IMR-90 (cell line): ENCODE results near the gene IL24. TPM values are rescaled to one million over a fixed set of nuclear protein-coding genes. Genes with fewer than 3 reads are reported as not detected.

Experiments used
- ATAC-seq: fragments of 200-7000 bp; cut with Tn5 transposase; 2 replicates; pipeline ENCODE4 v1.9.1; 2020; ENCODE audit warnings: low read depth, mild to moderate bottlenecking, moderate library complexity
- BruUV-seq: library from RNA; stranded (reverse); fragments of 400-500 nt; replicated peaks from 2 replicates; lab custom pipeline; 2021; lab: Mats Ljungman, UMichigan
- CTCF ChIA-PET: fragments of 300-600 bp; formaldehyde crosslinking; extraction: SDS; loops from one replicate; lab custom pipeline; 2021; ENCODE audit warnings: antibody characterized with exemption; lab: Yijun Ruan, JAX
- POLR2A ChIA-PET: fragments of 300-600 bp; sonication (Branson Sonifier 250); formaldehyde crosslinking; loops from one replicate; lab custom pipeline; 2022; ENCODE audit warnings: antibody characterized with exemption; ENCODE audit not compliant: unreplicated experiment; lab: Charles Lee
- DNase-seq: peaks from one replicate; pipeline ENCODE4 v3.0.0; 2013
- H2AFZ ChIP-seq: replicated peaks from 2 replicates; pipeline ENCODE3; 2013; ENCODE audit warnings: low read length, mild to moderate bottlenecking; ENCODE audit not compliant: poor library complexity
- H2AK5ac ChIP-seq: 2 replicates; pipeline ENCODE4 v1.6.1; 2013; ENCODE audit warnings: low read depth, low read length, inconsistent platforms
- H2AK9ac ChIP-seq: replicated peaks from 2 replicates; pipeline ENCODE3; 2013; ENCODE audit warnings: mild to moderate bottlenecking, low read depth, low read length, moderate library complexity; ENCODE audit not compliant: poor library complexity
- H2BK120ac ChIP-seq: 2 replicates; pipeline ENCODE4 v1.6.1; 2013; ENCODE audit warnings: low read depth, low read length, inconsistent platforms
- H2BK15ac ChIP-seq: 3 replicates; pipeline ENCODE4 v1.6.1; 2013; ENCODE audit warnings: low read depth, low read length, inconsistent platforms
- H2BK20ac ChIP-seq: 2 replicates; pipeline ENCODE4 v1.6.1; 2013; ENCODE audit warnings: low read depth, mild to moderate bottlenecking, inconsistent platforms, low read length, moderate library complexity
- H2BK5ac ChIP-seq: 2 replicates; pipeline ENCODE4 v1.6.1; 2013; ENCODE audit warnings: mild to moderate bottlenecking, low read depth, low read length, inconsistent platforms; ENCODE audit not compliant: poor library complexity, severe bottlenecking
- H3K14ac ChIP-seq: replicated peaks from 2 replicates; pipeline ENCODE4 v1.6.1; 2013; ENCODE audit warnings: low read depth, low read length, inconsistent platforms
- H3K18ac ChIP-seq: 2 replicates; pipeline ENCODE4 v1.6.1; 2013; ENCODE audit warnings: low read depth, low read length, control low read depth
- H3K23ac ChIP-seq: 2 replicates; pipeline ENCODE4 v1.6.1; 2013; ENCODE audit warnings: low read depth, low read length, inconsistent platforms
- H3K27ac ChIP-seq: 2 replicates; pipeline ENCODE4 v1.5.1; 2013; ENCODE audit warnings: mild to moderate bottlenecking, control low read depth, low read length; ENCODE audit not compliant: insufficient read depth
- H3K27me3 ChIP-seq: 2 replicates; pipeline ENCODE4 v1.6.1; 2013; ENCODE audit warnings: low read length; ENCODE audit not compliant: control insufficient read depth, insufficient read depth
- H3K36me3 ChIP-seq: 2 replicates; pipeline ENCODE4 v1.6.1; 2013; ENCODE audit warnings: low read length, mixed read lengths; ENCODE audit not compliant: control insufficient read depth, insufficient read depth
- H3K4ac ChIP-seq: 2 replicates; pipeline ENCODE4 v1.6.1; 2013; ENCODE audit warnings: low read depth, low read length, inconsistent platforms
- H3K4me1 ChIP-seq: 2 replicates; pipeline ENCODE4 v1.6.1; 2013; ENCODE audit warnings: low read length, mixed read lengths; ENCODE audit not compliant: control insufficient read depth, insufficient read depth
- H3K4me2 ChIP-seq: 2 replicates; pipeline ENCODE4 v1.6.1; 2013; ENCODE audit warnings: low read depth, mild to moderate bottlenecking, control low read depth, low read length, moderate library complexity
- H3K4me3 ChIP-seq: 2 replicates; pipeline ENCODE4 v1.5.1; 2013; ENCODE audit warnings: low read depth, mild to moderate bottlenecking, control low read depth, low read length, moderate library complexity; ENCODE audit not compliant: insufficient read depth
- H3K56ac ChIP-seq: 2 replicates; pipeline ENCODE4 v1.6.1; 2013; ENCODE audit warnings: low read length, inconsistent platforms; ENCODE audit not compliant: insufficient read depth; ENCODE audit errors: extremely low read depth
- H3K79me1 ChIP-seq, 2 experiments: 2 replicates each; pipeline ENCODE4 v1.6.1; 2013; ENCODE audit warnings: low read length in 2 of 2, inconsistent platforms in 1 of 2, low read depth in 1 of 2
- H3K9ac ChIP-seq: 2 replicates; pipeline ENCODE4 v1.6.1; 2013; ENCODE audit warnings: low read depth, low read length, control low read depth
- H3K9me1 ChIP-seq: 2 replicates; pipeline ENCODE4 v1.6.1; 2013; ENCODE audit warnings: low read length, inconsistent platforms; ENCODE audit not compliant: insufficient read depth
- H3K9me3 ChIP-seq: 2 replicates; pipeline ENCODE4 v1.6.1; 2013; ENCODE audit warnings: low read length; ENCODE audit not compliant: control insufficient read depth, insufficient read depth
- H4K20me1 ChIP-seq: 2 replicates; pipeline ENCODE4 v1.6.1; 2013; ENCODE audit warnings: low read length, inconsistent platforms; ENCODE audit not compliant: insufficient read depth
- H4K5ac ChIP-seq: 2 replicates; pipeline ENCODE4 v1.6.1; 2013; ENCODE audit warnings: mild to moderate bottlenecking, low read depth, low read length, control low read depth
- H4K8ac ChIP-seq, 2 experiments: 2 replicates each; pipeline ENCODE4 v1.6.1; 2013; ENCODE audit warnings: low read depth in 2 of 2, low read length in 2 of 2, control low read depth in 1 of 2, inconsistent platforms in 1 of 2
- H4K91ac ChIP-seq: 2 replicates; pipeline ENCODE4 v1.6.1; 2013; ENCODE audit warnings: low read depth, low read length, inconsistent platforms; ENCODE audit not compliant: insufficient read depth
- MAZ ChIP-seq: IDR thresholded peaks from 2 replicates; pipeline ENCODE4 v1.6.1; 2012; ENCODE audit warnings: low read depth, mild to moderate bottlenecking, low read length, improper control_type of control experiment, moderate library complexity, borderline replicate concordance
- NFE2L2 ChIP-seq: fragments of 150-350 bp; IDR thresholded peaks from 2 replicates; pipeline ENCODE4 v1.6.1; 2016; ENCODE audit warnings: low read depth, mild to moderate bottlenecking, low read length
- RAD21 ChIP-seq: IDR thresholded peaks from 2 replicates; pipeline ENCODE4 v1.6.1; 2012; ENCODE audit warnings: low read length, improper control_type of control experiment
- RFX5 ChIP-seq: IDR thresholded peaks from 2 replicates; pipeline ENCODE4 v1.8.0; 2012; ENCODE audit warnings: low read depth, mild to moderate bottlenecking, low read length, moderate library complexity
- SMC3 ChIP-seq: fragments of 150-350 bp; IDR thresholded peaks from 2 replicates; pipeline ENCODE4 v1.6.1; 2016; ENCODE audit warnings: low read depth, mild to moderate bottlenecking, antibody characterized with exemption, low read length, moderate library complexity
- WGBS, 2 experiments: methylation state at CpG; one replicate each; pipeline versions ENCODE4 v1.1.5 to v1.1.7; 2013; ENCODE audit warnings: missing lambda C conversion rate in 2 of 2; ENCODE audit not compliant: insufficient read length in 1 of 2; ENCODE audit errors: extremely low coverage in 2 of 2; 5-methylcytosine and 5-hydroxymethylcytosine counted together
- dilution Hi-C: fragments of 300-500 bp; cut with HindIII; formaldehyde crosslinking; loops from one replicate; pipeline ENCODE4 v1.14.3; 2018; ENCODE audit warnings: low sequenced_read_pairs; ENCODE audit not compliant: unreplicated experiment
- in situ Hi-C: fragments of 300-500 bp; cut with MboI; formaldehyde crosslinking; loops from 3 replicates; pipeline ENCODE4 v1.14.3; 2019; ENCODE audit warnings: low sequenced_read_pairs, inconsistent platforms, mixed read lengths
- intact Hi-C: fragments of 100-400 bp; cut with micrococcal nuclease; formaldehyde crosslinking; loops from 2 replicates; pipeline ENCODE4 v1.10.0; 2022
- polyA plus RNA-seq, 3 experiments: library from polyadenylated mRNA; depleted of rRNA; stranded (reverse); fragments of >200 nt; gene quantifications; 2 replicates each; pipeline ENCODE4 v1.2.3, GENCODE V29; 2012; ENCODE audit warnings: low replicate concordance in 1 of 3
- total RNA-seq: library from RNA; depleted of rRNA; stranded (reverse); fragments of >200 nt; gene quantifications from 2 replicates; pipeline ENCODE4 v1.2.3, GENCODE V29; 2012
- TF ChIP-seq, protein P1 (sequence below): fragments of 150-350 bp; IDR thresholded peaks from 2 replicates; pipeline ENCODE4 v1.6.1; 2016; ENCODE audit warnings: low read depth, mild to moderate bottlenecking, low read length, moderate library complexity, borderline replicate concordance

The IL24 gene
- total and polyA plus RNA-seq, 2 of the 4 experiments (the other 2 are of a cell fraction), result 0.12 to 0.18 TPM

- WGBS, 2 experiments, result 90% methylated on average over 2 of the region's 13 CpGs; no CpG with 5 or more reads in 1 of the 2 experiments
- H3K18ac ChIP-seq, result peak overlapping the region; percentile 31
- peak overlapping the region; percentile 44 for H4K5ac ChIP-seq
- no peak for ATAC-seq
- no peaks in the 10 kb centered on the region for H3K9me3 ChIP-seq
- H3K79me1 ChIP-seq, result peaks cover 0 to 23% of the 10 kb centered on the region in 2 experiments; a peak in 1 of 4 replicates
- H2BK20ac ChIP-seq, result peak overlapping the region; percentile 95
- intact Hi-C loops (no loop called here), in situ Hi-C loops (no loop called here), dilution Hi-C loops (no loop called here)
- peak overlapping the region; percentile 88 for H3K14ac ChIP-seq
- no peaks in the 10 kb centered on the region for H3K36me3 ChIP-seq
- H3K9ac ChIP-seq, result no peak overlapping the region
- no peaks in the 10 kb centered on the region for H3K27me3 ChIP-seq
- H4K8ac ChIP-seq, result peak overlapping the region; percentile 38 to 69
- TF ChIP-seq SMC3 (no peak), RFX5 (no peak), RAD21 (no peak), NFE2L2 (no peak), MAZ (no peak)
- TF ChIP-seq, protein P1, sequence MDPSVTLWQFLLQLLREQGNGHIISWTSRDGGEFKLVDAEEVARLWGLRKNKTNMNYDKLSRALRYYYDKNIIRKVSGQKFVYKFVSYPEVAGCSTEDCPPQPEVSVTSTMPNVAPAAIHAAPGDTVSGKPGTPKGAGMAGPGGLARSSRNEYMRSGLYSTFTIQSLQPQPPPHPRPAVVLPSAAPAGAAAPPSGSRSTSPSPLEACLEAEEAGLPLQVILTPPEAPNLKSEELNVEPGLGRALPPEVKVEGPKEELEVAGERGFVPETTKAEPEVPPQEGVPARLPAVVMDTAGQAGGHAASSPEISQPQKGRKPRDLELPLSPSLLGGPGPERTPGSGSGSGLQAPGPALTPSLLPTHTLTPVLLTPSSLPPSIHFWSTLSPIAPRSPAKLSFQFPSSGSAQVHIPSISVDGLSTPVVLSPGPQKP, result no peak
- H3K4me3 ChIP-seq, result no peak overlapping the region
- BruUV-seq, result no TSS peak
- no peak for DNase-seq
- peaks cover 29% of the 10 kb centered on the region for H3K9me1 ChIP-seq
- H3K4ac ChIP-seq, result peak overlapping the region; percentile 96
- H3K56ac ChIP-seq, result no peak overlapping the region
- H2AK5ac ChIP-seq, result peak overlapping the region; percentile 97
- CTCF ChIA-PET, result interaction anchor here (0.6 kb wide), 1 partner anchor 1566 kb away, joined by 4 read pairs; no protein-coding TSS in a partner anchor
- H3K27ac ChIP-seq, result peak overlapping the region; percentile 66
- no peaks in the 10 kb centered on the region for H4K20me1 ChIP-seq
- peaks cover 27% of the 10 kb centered on the region for H3K4me1 ChIP-seq
- peak overlapping the region; percentile 97; the same call in 2 of the 3 replicates for H2BK15ac ChIP-seq
- peak overlapping the region; percentile 94 for H4K91ac ChIP-seq
- 0 out of 2 replicates have a peak overlapping the region, but pooled peaks have one; percentile 11 for H3K4me2 ChIP-seq
- peak overlapping the region; percentile 84; the same call in 1 of the 2 replicates for H3K23ac ChIP-seq
- H2AFZ ChIP-seq, result peak overlapping the region; percentile 77
- H2BK5ac ChIP-seq, result peak overlapping the region; percentile 82
- peak overlapping the region; percentile 80 for H2AK9ac ChIP-seq
- peak overlapping the region; percentile 98 for H2BK120ac ChIP-seq
- POLR2A ChIA-PET, result no interaction called here
Measured at GRCh38 chr1:206898915-206899431, 1.7 kb downstream of the IL24 start.
